Loucy (cell line): Measurements from ENCODE around the gene CSF1R.

Experiments
- CTCF ChIP-seq: fragments of 200-600 bp; sonication (generic); conservative IDR thresholded peaks from 2 replicates; pipeline ENCODE4 v1.5.1; 2014; ENCODE audit warnings: mild to moderate bottlenecking, antibody characterized with exemption, low read length
- EZH2phosphoT487 ChIP-seq: fragments of 200-600 bp; IDR thresholded peaks from 2 replicates; pipeline ENCODE4 v1.6.1; 2018; ENCODE audit warnings: antibody characterized with exemption, mild to moderate bottlenecking, moderate library complexity, borderline replicate concordance

GRCh38 chr5:150131978-150132694 is 45.8 kb upstream of the CSF1R start:
- TF ChIP-seq CTCF, result no peak
- TF ChIP-seq EZH2phosphoT487, result no peak
